GM21528 (cell line): Measurements from ENCODE around the gene FBXL19.
A peak's percentile ranks its signal among the peaks of the same experiment; 100 is the strongest.
"Not testable (repeated sequence)": the region's sequence is repeated elsewhere in the genome, so short reads cannot be mapped to it uniquely, and the experiment has no call there.

Experiments
- ATAC-seq: cut with Tn5 transposase; IDR thresholded peaks from one replicate; pipeline ENCODE4 v1.9.1; 2021; ENCODE audit warnings: mild to moderate bottlenecking, moderate library complexity; ENCODE audit not compliant: unreplicated experiment, low FRiP score

Gene FBXL19, protein sequence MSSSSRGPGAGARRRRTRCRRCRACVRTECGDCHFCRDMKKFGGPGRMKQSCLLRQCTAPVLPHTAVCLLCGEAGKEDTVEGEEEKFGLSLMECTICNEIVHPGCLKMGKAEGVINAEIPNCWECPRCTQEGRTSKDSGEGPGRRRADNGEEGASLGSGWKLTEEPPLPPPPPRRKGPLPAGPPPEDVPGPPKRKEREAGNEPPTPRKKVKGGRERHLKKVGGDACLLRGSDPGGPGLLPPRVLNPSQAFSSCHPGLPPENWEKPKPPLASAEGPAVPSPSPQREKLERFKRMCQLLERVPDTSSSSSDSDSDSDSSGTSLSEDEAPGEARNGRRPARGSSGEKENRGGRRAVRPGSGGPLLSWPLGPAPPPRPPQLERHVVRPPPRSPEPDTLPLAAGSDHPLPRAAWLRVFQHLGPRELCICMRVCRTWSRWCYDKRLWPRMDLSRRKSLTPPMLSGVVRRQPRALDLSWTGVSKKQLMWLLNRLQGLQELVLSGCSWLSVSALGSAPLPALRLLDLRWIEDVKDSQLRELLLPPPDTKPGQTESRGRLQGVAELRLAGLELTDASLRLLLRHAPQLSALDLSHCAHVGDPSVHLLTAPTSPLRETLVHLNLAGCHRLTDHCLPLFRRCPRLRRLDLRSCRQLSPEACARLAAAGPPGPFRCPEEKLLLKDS

GRCh38 chr16:30923554-30924075, at the start of gene FBXL19:
FBXL19 (plus strand) TSS chr16:30923572; CDS start chr16:30925755, 2,183 bp downstream.
- no peak for ATAC-seq

DNA sequence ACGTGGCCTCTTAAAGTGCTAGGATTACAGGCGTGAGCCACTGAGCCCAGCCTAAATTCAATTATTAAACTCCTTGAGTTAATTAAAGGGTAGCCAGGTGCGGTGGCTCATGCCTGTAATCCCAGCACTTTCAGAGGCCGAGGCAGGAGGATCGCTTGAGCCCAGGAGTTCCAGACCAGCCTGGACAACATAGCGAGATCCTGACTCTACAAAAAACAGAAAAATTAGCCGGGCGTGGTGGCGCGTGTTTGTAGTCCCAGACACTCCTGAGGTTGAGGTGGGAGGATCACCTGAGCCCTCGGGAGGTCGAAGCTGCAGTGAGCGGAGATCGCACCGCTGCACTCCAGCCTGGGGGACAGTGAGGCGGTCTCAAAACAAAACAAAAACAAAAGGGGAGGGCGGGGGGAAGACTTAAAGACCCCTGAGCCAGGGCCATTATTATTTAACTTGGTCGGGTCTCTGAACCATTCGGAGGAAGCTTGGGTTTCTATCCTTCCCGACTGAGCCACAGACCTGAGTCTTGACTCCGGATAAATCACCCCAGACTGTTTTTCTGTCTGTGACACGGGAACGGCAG, 49.0 kb upstream of the FBXL19 start:
- no peak for ATAC-seq

GRCh38 chr16:30874821-30875717, 48.3 kb upstream of the FBXL19 start:
- peak; percentile 81 for ATAC-seq

GRCh38 chr16:30875871-30876801, 47.2 kb upstream of the FBXL19 start:
- no peak for ATAC-seq

DNA sequence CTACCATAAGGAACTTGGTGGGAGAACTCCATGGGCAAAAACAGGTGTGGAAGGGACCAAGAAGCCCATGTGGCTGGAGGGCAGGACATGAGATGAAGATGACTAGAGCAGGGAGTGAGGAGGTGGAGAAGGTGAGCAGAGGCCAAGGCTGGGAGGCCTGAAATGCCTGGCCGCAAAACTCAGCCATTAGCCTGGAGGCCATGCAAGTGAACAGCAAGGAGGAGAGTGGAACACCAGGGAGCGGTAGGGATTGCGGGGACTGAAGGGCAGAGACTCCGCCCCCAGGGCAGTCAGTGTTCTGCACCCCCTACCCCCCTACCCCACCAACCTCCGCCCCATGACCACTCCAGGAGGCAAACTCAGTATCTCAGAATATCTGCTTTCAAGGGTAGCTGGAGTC, 46.5 kb upstream of the FBXL19 start:
- ATAC-seq: no peak

GRCh38 chr16:30882429-30883310, 40.7 kb upstream of the FBXL19 start:
- ATAC-seq: no peak

DNA sequence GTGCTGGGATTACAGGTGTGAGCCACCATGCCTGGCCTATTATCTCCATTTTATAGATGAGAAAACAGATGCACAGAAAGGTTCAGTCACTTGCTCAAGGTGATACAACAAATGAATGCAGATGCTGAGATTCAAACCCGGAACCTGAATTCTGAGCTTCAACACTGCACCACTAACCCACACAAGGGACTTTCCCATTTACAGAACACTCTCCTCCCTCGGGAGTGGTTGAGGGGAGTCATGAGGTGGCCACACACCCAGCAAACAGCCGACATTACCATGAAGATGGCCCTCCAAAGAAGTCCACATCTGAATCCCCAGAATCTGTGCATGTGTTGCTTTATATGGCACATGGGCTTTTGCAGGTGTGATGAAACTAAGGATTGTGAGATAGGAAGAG, 38.6 kb upstream of the FBXL19 start:
- ATAC-seq: no peak

GRCh38 chr16:30885196-30885595, 38.2 kb upstream of the FBXL19 start:
- no peak for ATAC-seq

- ATAC-seq: no peak
Observed at GRCh38 chr16:30886145-30886544, 37.2 kb upstream of the FBXL19 start.

GRCh38 chr16:30887927-30888326, 35.4 kb upstream of the FBXL19 start:
- no peak for ATAC-seq

DNA sequence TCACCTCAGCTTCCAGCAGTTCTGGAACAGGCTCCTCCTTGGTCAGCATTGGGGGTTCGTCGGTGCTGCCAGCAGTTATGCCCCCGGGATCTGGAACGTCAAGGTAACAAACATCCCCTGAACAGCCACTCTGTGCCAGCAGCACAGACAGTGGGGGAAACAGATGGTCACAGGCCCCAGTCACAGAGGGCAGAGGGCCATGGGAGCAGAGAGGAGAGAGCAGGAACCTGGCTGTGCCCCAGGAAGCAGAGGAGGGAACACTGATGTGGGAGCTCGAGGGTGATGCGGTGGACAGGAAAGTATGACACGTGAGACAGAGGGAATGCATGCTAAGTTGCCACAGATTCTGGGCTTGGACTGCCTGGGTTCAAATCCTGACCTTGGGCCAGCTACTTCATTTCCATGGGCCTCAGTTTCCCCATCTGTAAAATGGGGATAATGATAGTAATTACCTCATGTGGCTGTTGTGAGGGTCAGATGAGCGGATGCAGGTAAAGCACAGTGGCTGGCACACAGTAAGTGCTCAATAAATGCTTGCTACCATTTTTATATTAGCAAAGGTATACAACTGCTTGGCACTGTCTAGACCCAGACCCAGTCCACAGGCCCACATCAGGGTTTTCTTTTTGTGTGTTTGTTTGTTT, 34.4 kb upstream of the FBXL19 start:
- ATAC-seq: no peak

DNA sequence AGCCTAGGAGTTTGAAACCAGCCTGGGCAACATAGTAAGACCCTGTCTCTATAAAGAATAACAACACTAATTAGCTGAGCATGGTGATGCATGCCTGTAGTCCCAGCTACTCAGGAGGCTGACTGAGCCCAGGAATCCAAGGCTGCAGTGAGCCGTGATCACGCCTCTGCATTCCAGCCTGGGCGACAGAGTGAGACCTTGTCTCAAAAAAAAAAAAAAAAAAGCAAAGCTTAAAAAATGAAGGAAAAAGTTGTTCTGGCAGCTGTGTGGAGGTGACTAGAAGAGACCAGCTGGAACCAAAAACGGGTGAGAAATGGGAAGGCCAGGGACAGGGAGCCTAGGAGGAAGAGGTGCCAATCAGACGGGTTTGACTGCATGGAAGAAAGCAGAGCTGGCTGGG, 33.7 kb upstream of the FBXL19 start:
- ATAC-seq: no peak

DNA sequence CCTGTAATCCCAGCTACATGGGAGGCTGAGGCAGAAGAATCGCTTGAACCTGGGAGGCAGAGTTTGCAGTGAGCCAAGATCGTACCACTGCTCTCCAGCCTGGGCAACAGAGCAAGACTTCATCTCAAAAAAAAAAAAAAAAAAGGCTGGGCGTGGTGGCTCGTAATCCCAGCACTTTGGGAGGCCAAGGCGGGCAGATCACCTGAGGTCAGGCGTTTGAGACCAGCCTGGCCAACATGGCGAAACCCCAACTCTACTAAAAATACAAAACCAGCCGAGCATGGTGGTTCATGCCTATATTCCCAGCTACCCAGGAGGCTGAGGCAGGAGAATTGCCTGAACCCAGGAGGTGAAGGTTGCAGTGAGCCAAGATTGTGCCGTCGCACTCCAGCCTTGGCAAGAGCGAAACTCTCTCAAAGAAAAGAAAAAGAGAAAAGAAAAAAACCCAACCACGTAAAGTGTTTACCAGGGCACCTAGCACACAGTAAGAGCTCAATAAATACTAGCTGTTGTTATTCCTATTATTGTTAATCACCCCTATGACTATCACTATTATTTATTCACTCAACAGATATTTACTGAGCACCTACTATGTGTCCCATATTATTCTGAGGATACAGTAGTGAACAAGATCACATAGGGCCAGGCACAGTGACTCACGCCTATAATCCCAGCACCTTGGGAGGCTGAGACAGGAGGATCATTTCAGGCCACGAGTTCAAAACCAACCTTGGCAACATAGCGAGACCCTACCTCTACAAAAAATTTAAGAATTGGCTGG, 32.1 kb upstream of the FBXL19 start:
- ATAC-seq: not testable (repeated sequence)

DNA sequence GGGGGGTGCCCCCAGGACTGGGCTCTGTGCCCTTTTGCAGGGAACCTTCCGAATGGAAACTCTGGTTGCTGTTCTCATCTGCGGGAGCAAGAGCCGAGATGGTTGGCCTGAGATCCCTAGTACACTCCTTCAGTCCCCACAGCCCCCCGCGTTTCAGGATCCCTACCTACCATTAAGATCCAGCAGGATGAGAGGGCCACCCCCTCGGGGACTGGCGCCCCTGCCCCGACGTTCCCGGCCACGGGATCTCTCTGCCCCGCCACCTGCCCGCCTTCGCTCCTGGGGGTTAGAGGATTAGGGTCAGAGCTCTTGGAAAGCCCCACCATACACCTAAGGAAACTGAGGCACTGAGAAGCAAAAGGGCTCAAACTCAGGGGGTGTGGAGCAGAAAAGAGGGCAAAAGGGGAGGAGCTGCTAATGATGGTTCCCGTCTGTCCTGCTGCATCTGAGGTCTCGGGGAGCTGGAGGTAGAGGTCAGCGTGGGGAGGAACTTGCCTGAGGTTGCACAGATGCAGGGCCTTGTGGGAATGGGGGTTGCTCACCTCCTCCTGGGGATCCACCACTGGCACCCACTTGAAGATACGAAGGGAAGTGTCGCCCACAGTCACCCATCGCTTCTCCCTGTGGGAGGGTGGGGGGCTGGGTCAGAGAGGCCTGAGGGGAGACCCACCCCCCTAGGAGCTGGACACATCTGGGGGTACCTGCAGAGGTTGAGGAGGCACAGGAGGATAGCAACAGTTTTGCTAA, 30.5 kb upstream of the FBXL19 start:
- ATAC-seq: no peak

DNA sequence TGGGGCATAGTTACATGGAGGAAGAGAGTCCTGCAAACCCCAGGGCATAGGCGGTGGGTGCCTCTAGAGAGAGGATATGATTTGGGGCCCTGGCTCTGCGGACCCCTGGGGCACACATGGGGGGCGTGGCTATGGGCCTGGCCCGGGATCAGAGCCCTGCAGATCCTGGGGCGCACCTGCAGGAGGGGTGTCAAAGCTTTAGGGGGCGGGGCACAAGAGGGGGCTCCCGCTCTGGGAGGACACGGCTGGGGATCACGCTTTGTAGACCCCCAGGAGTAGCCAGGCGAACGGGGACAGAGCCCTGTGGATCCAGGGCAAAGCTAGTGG, 30.0 kb upstream of the FBXL19 start:
- peak; percentile 23 for ATAC-seq

DNA sequence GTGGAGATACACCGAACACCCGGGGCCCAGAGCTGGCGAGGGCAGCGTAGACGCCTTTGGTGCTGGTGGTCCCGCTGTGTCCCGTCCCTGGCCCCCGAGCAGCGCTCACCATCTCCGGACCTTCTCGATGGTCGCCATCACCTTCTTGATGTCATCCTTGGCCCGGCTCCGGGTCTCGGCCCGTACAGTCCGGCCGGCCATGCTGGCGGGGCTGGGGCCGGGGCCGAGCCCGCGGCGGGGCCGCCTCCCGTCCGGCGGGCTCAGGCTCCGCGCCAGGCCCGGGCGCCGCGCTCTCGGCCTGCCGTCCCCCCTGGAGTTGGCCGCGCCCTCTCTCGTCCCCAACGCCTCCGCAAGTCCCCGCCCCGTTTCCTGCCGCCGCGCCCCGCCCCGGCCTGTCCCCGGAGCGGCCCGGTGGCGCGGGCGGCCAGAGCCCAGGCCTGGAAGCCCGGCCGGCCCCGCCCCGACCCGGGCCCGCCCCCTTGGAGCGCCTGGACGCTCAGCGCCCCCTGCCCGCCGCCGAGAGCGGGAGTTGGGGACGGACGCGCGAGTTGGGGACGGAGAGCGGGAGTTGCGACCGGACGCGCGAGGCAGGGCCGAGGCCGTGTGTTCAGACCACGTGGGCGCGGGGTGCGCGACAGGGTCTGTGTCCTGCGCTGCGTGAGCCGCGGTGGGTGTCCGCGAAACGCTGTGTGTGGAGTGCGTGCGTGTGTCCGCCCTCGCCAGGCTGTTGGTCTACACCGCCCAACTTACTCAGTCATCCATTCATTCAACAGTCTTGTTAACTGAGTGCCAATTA, 29.4 kb upstream of the FBXL19 start, which contains the start of gene BCL7C:
Gene BCL7C, minus strand, starts transcription at position 334 of the 796 bp plus-strand sequence. Its CDS starts 133 bp downstream, at position 201.
- ATAC-seq: peak; percentile 72
